ENCODE results near the gene SLC39A11.

DNA sequence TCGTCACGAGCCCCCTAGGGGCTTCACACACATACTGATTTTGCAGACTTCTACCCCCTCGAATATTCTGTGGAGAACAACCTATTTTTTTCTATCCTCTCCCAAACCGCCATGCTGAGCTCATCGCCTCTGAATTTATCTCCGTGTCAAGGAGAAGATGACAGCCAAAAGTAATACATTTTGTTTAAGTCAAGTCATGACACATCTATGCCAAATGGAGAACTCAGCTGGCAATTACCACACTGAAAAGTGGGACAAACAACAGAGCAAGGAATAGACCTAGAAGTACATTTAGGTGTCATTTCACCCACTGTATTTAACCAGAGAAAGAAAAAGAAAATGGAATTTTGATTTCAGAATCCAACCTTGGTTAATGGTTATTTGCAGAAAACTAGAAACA, 260.2 kb downstream of the SLC39A11 start:
- TF ChIP-seq, protein P1, sequence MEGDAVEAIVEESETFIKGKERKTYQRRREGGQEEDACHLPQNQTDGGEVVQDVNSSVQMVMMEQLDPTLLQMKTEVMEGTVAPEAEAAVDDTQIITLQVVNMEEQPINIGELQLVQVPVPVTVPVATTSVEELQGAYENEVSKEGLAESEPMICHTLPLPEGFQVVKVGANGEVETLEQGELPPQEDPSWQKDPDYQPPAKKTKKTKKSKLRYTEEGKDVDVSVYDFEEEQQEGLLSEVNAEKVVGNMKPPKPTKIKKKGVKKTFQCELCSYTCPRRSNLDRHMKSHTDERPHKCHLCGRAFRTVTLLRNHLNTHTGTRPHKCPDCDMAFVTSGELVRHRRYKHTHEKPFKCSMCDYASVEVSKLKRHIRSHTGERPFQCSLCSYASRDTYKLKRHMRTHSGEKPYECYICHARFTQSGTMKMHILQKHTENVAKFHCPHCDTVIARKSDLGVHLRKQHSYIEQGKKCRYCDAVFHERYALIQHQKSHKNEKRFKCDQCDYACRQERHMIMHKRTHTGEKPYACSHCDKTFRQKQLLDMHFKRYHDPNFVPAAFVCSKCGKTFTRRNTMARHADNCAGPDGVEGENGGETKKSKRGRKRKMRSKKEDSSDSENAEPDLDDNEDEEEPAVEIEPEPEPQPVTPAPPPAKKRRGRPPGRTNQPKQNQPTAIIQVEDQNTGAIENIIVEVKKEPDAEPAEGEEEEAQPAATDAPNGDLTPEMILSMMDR (conservative IDR thresholded peaks at IDR 0.05; ENCODE audit: low read length), result no peak
- TF ChIP-seq EZH2phosphoT487 (IDR thresholded peaks at IDR 0.05; ENCODE audit: borderline replicate concordance, low read depth, low read length), result no peak

All from OCI-LY7 (cell line).